GOT3 (cell line): Measurements from ENCODE around the gene TMEM248.
"Not testable (repeated sequence)": the region's sequence is repeated elsewhere in the genome, so short reads cannot be mapped to it uniquely, and the experiment has no call there.

Experiments
- DNase-seq: peaks from one replicate; lab custom pipeline; 2025; ENCODE audit warnings: mixed read lengths; lab: John Stamatoyannopoulos, UW

Gene TMEM248

DNA sequence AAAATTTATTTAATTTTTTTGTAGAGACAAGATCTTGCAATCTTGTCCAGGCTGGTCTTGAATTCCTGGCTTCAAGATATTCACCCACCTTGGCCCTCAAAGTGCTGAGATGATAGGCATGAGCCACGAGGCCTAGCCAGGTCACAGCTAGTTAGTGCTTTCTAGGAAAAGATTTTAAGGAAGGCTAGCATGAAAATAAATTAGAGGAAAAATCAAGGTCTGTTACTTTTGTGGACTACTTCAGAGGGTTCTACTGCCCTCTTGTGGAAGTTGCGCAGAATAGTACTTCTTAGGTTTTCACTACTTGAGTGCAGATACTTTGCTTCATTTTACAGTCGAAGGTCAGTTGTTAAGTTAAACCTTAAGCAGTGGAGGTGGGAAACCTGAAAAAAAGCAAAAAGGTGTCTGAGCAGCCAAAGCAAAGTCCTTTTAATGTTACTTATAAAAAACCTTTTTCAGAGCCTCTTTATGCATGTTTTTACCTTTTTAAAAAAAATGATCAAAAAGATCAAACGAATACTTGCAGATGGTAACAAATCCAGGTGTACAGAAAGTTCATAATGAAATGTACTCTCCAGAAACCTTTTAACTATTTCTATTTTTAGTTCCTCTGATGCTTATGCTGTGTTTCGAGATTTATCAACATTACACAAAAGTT, 79.7 kb downstream of the TMEM248 start:
- not testable (repeated sequence) for DNase-seq

GRCh38 chr7:67004145-67004544, 83.1 kb downstream of the TMEM248 start:
- not testable (repeated sequence) for DNase-seq

DNA sequence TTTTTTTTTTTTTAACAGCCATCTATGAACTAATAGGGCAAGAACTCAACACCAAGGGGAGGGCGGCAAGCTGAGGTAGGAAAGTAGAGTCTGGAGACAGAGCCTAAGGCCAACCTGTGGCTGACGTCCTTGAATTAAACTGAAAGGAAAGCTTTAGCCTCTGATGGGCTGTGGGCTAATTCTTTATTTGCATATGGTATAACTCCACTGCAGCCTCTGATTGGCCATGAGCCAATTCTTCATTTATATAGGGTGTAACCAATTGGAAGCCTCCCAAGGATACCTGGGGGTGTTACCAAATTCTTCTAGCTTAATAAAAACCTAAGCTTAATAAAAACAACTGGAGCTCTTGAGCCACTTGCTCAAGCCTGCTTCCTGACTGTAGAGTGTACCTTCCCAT, 85.9 kb downstream of the TMEM248 start:
- DNase-seq = no peak
